MV-4-11 (cell line): ENCODE data around the gene COL9A3.
"Not testable (repeated sequence)": the region's sequence is repeated elsewhere in the genome, so short reads cannot be mapped to it uniquely, and the experiment has no call there.

ENCODE experiments used
- DNase-seq: peaks from one replicate; lab custom pipeline; 2025; lab: John Stamatoyannopoulos, UW

COL9A3 gene

DNA sequence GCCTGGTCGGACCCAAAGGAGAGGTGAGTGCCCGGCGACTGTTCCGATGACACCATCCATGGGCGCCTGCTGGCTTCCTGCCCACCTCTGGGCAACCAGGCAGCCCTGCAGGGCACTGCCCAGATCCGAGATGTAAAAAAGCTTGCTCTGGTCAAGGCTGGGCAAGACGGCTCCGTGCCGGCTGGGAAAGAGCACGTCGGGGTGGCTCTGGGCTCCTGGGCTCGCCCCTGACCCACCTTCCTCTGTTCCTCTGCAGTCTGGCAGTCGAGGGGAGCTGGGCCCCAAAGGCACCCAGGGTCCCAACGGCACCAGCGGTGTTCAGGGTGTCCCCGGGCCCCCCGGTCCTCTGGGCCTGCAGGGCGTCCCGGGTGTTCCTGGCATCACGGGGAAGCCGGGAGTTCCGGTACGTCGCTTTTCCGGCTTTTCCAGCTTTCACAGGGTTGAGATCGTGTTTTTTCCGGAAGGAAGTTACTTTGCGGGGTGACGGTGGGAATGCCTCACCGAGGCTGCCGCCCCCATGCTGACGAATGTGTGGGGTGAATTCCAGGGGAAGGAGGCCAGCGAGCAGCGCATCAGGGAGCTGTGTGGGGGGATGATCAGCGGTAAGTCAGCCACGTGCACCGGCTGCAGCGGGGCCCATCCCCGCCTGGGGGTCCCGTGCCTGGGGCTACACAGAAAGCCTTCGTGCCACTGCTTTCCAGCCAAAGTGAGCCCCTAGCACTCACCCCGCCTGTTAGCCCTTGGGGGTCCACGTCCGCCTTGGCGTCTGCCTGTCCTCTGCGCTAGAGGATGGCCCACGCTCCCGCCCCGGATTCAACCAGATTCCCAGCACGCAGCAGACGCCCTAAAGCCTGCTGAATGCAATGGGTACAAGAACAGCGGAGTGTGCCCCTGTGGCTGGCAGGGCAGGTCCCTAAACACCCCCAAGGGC lies 19.3 kb downstream of the COL9A3 start:
- DNase-seq = no peak

DNA sequence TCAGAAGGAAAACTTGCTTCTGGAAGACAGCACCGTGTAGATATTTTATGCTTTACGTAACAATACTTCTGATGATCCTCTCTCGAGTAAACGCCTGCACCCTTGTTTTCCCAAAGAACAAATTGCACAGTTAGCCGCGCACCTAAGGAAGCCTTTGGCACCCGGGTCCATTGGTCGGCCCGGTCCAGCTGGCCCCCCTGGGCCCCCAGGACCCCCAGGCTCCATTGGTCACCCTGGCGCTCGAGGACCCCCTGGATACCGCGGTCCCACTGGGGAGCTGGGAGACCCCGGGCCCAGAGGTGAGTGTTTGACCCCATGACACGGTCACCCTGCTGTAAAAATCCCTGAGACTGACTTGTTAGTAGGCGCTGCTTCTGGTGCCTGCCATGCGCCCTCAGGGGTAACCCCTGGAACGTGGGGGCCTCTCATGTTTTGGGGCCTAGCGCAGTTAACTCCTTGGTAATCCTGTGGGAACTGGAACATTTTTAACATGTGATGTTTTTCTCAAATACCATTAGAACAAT lies 20.2 kb downstream of the COL9A3 start:
- DNase-seq = no peak

DNA sequence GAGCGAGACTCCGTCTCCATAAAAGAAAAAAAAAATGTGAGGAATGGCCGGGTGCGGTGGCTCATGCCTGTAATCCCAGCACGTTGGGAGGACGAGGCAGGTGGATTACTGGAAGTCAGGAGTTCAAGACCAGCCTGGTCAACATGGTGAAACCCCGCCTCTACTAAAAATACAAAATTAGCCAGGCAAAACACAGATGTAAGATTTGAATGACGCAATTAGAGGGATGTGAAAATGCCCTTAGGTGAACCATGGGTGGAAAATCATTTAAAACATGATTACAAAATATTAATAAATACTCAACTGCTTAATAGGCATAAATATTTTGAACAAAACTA lies 20.9 kb downstream of the COL9A3 start:
- peak; percentile 84 for DNase-seq

DNA sequence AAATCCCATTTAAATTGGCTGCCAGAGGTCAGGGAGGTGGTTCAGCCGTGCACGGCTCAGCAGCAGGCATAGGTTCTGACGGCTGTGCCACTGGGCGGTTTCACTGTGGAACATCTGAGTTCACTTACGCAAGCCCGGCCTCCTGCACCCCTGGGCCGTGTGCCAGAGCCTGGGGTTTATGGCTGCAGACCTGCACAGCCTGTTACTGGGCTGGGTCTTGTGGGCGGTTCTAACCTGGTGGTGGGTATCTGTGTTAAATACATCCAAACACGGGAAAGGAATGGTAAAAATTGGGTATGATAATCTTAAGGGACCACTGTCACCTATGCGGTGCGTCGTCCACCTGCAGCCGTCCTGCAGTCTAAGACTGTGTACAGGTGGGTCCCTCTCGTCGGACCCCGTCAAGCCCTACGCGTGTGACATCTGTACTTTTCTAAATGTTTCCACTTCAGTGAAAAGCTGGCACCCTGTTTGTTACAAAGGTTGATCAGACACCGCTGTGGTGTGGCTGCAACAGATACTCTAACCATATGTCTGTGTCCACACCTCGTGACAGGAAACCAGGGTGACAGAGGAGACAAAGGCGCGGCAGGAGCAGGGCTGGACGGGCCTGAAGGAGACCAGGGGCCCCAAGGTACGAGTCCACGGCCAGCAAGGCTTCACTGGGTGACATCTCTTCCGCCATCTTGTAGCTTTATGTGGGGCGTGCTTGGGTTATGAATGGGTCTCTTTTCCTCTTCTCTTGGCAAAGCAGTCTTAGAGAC lies 21.5 kb downstream of the COL9A3 start:
- DNase-seq = peak; percentile 88

DNA sequence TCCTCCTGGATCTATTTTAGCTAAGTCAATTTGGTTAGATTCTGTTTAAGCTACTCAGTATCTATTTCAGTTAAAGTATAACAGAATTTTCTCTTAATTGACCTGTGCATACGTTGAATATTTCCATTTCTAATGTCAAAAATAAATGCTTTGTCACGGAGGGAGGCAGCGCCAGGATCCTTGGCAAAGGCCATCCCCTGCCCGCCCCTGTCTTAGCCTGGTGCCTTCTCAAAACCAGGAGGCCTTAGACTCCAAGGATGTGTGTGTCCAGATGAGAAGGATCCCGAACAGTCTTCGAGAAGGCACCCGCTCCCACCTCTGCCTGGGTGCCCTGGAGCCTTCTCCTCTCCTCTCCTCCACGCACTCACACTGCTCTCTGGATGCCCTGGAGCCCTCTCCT lies 22.4 kb downstream of the COL9A3 start:
- DNase-seq = no peak

DNA sequence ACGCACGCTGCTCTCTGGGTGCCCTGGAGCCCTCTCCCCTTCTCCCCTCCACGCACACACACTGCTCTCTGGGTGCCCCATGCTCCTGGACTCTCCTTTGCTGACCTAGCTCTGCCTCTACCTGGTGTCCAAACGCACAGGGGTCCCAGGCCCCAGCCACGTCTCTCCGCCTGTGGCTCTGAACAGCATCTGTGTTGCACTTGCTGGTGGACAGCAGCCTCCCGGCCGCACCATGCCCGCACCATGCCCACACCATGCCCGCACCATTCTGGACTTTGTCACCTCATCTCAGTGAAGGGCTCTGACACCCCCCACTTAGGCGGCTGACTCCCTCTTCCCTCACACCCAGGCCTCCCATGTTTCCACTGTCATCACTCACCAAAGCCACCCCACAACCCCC lies 23.0 kb downstream of the COL9A3 start:
- DNase-seq = no peak

DNA sequence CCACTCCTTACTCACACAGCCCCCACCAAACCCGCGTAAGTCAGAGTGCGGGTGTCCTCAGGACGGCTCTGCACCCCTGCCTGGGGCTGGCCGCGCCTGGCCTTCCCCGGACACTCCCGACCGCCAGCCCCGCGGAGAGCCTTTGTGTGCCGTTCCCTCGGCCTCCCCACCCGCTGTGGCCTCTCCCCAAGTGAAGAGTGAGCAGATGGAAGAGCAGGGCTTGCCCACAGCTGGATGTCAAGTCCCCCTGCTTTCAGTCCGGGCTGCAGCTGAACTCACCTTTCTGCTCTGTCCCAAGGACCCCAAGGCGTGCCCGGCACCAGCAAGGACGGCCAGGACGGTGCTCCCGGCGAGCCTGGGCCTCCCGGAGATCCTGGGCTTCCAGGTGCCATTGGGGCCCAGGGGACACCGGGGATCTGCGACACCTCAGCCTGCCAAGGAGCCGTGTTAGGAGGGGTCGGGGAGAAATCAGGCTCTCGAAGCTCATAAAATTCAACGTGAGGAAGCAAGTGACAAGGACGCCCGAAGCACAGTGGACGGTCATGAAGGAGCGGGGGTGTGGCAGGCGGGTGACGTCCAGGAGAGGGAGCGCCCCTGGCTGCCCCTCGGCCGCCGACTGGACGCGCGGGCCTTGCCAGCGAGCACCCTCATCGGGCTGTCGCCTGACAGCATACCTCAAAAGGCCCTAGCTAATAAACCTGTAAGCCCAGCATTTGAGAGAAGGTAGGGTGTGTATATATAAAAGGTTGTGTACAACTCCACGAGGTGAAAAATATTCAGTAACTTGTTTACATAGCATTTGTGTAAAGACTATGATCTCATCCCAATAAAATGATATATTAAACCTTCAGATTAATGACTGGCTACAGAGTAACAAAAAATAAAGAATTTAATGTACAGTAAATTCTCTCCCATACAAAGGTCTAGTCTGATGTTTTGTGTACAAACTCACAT lies 23.7 kb downstream of the COL9A3 start:
- DNase-seq = no peak

DNA sequence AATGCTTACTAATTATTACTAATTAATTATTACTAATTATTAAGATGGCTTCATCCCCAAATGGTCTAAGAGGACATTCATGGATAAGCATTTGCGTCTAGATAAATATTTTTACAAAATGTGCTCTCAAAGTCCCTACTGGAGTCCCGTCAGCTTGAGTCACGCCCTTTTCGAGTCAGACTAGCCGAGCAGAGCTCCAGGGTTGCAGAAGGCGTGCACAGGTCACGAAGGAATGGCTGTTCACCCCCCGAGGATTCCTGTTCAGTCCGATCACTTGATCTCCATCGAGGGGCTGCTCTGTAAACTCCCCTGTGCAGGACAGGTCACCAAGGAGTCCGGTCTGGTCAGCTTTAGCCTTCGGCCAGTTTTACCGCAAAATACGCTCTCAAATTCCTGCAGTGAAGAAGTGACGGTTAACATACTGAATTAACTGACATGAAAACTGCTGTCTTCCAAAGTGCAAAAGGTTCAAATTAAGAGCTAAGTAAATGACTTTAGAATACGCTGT lies 24.9 kb downstream of the COL9A3 start:
- no peak for DNase-seq

DNA sequence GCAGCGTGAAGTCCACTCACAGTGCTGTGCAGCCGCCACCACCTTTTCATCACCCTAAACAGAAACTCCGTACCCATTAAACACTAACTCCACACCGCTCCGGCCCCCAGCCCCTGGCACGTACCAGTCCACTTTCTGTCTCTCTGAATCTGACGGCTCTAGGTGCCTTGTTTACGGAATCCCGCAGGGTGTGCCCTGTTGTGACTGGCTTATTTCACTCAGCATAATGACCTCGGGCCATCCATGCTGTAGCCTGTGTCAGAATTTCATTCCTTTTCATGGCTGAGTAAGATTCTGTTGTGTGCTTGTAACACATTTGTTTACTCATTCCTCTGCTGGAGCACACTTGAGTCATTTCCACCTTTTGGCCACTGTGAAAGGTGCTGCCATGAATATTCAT lies 26.8 kb downstream of the COL9A3 start:
- no peak for DNase-seq

DNA sequence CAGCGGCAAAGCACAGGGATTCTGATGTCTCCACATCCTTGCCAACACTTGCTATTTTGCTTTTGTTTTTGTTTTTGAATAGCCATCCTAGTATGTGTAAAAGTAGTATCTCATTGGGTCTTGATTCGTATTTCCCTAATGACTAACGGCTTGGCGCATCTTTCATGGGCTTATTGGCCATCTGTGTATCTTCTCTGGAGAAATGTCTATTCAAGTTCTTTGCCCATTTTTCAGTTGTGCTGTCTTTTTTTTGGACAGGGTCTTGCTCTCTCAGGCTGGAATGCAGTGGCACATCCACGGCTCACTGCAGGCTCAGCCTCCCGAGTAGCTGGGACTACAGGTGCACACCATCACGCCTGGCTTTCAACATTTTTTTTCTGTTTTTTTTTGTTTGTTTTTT lies 27.3 kb downstream of the COL9A3 start:
- DNase-seq = no peak

DNA sequence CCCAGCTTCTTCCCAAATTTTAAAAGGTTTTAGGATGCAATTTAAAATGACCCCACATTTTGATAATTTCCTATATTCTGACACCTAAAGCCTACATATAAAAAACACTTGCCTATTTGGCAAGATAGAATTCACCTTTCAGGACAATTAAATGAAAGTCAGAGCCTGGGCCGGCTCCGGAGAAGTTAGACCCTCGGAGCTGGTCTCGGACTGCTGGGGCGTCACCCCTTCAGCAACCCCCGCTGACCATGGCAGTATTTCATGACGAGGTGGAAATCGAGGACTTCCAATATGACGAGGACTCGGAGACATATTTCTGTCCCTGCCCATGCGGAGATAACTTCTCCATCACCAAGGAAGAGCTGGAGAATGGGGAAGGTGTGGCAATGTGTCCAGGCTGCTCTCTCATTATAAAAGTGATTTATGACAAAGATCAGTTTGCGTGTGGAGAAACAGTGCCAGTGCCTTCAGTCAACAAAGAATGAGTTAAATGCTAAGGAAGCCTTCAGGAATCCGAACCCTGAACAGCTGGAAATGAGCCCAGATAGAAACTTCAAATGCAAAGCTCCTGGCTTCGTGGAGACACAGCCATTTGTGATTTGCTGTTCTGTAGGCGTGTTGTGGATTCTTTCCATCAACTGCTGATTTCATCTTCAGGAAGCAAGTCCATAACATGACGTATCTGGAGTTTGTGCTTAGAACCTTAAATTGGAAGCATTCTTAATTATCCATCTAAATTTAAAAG lies 28.7 kb downstream of the COL9A3 start:
- no peak for DNase-seq

DNA sequence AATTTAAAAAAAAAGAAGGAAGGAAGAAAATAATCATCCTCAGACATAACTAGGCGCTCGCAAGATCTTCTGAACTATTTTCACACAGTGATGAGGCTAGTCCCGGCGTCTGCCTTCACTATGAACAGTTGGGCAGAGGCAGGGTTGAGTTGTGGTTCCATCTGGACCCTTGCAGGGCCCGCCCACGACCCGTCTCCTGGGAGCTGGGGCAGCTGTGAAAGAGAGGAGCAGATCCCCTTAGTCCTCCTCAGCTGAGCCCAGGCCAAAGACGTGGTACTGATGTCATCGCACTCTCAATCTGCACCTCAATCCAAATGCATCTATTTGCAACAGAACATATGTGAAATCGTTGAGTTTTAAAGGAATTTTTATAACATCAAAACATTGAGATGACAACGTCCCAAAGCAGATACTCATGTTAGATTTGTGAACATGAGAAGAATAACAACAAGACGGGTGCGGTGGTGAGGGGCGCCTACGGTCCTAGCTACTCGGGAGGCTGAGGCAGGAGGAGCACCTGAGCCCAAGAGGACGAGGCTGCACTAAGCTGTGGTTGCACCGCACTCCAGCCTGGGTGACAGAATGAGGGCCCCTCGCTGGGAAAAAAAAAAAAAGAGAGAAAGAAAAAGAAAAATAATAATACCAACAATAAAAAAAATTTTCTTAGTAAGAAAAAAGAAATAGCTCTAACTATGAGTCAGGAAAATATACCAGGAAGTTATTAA lies 29.5 kb downstream of the COL9A3 start:
- DNase-seq = no peak

DNA sequence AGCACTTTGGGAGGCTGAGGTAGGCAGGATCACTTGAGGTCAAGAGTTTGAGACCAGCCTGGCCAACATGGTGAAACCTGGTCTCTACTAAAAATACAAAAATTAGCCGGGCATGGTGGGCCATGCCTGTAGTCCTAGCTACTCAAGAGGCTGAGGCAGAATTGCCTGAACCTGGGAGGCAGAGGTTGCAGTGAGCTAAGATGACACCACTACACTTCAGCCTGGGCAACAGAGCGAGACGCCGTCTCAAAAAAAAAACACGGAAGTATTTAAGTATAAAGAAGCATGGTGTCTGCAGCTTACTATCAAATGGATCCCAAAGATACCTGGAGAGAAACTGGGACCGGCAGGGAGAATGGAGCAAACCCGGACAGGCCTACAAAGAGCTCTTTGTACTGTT lies 32.1 kb downstream of the COL9A3 start:
- DNase-seq = not testable (repeated sequence)

DNA sequence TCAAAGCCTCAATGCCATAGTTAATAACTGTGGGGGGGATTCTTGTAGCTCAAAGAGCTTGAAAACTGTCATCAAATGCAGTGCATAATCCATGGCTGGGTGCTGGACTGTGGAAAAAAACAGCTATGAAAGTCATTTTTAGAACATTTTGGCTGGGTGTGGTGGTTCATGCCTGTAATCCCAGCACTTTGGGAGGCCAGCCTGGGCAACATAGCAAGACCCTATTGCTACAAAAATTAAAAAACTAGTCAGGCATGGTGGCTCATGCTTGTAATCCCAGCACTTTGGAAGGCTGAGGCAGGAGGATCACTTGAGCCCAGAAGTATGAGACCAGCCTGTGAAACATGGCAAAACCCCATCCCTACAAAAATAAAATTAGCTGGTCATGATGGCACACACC lies 32.6 kb downstream of the COL9A3 start:
- no peak for DNase-seq

DNA sequence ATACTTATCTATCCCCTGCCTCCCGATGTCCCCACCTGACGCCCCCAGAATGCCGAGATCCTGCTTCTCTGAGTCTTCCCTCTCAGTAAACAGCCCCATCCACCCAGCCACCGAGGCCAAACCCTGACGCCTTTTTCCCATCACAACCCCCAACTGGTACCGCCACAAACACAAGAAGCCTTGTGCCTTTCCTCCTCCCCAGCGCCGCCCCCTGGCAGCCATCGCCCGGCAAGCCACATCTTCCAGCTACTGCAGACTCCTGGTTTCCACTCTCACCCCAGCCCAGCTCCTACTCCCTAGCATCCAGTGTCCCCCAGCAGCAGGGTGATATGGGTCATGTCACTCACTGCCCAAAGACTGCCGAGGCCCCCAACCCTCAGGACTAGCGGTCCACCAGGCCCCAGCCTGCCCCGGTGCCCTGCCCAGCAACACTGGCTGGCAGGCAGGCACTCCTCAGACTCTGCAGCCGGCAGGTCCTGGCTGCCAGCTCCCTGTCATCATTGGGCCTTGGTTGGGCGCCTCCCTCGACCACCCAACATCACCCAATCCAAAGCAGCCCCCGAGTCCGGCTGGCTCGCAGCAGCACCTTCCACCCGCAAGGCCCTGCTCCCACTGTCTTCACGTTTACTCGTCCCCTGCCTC lies 33.6 kb downstream of the COL9A3 start:
- no peak for DNase-seq

DNA sequence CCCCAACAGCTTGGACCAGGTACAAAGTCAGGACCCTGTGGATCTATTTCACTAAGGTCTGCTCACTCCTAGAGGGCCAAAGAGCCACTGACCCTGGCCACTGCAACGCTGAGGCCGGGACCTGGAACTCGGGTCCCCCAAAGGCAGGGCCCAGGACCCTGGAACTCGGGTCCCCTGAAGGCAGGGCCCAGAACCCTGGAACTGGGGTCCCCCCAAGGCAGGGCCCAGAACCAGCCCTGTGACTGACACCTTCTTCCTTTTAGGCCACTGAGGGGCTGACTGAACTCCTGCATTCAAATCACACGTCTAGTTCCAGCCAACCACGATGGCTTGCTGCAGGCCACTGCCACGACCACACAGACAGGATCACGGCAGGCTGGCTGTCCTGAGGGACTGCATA lies 35.3 kb downstream of the COL9A3 start:
- no peak for DNase-seq

DNA sequence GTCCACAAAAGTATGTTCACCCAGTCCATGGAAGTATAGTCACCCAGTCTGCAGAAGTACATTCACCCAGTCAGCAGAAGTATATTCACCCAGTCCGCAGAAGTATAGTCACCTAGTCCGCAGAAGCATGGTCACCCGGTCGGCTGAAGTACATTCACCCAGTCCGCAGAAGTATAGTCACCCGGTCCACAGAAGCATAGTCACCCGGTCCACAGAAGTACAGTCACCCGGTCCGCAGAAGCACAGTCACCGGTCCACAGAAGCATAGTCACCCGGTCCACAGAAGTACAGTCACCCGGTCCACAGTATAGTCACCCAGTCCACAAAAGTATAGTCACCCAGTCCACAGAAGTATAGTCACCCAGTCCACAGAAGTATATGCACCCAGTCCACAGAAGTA lies 36.0 kb downstream of the COL9A3 start:
- DNase-seq = no peak

DNA sequence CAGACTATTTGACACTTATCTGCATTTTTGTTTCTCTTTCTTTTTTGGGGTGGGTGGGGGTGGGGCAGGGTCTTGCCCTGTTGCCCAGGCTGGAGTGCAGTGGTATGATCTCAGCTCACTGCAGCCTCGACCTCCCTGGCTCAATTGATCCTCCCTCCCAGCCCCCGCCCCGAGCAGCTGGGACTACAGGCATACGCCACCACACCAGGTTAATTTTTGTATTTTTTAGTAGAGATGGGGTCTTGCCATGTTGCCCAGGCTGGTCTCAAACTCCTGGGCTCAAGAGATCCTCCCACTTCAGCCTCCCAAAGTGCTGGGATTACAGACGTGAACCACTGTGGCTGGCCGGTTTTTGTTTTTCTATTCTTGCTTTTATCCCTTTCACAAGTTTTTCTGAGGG lies 36.5 kb downstream of the COL9A3 start:
- not testable (repeated sequence) for DNase-seq

DNA sequence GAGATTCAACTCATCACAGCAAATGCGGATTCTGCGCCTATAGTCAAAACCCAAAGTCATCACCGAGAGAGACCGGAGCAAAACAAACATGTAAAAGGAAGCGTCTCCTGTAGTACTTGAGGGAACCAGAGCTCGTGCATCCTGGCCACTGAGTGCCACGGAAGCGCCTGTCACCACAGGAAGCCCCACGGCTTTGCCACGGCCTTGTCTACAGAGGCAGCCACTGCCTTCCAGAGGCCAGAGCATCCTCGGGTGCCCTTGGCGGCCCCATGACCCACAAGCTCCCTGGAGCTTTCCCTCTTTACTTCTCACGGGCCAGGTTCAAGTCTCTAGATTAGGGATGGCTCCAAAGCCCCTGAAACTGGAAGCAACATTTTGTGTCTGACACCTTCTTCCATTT lies 37.3 kb downstream of the COL9A3 start:
- no peak for DNase-seq

DNA sequence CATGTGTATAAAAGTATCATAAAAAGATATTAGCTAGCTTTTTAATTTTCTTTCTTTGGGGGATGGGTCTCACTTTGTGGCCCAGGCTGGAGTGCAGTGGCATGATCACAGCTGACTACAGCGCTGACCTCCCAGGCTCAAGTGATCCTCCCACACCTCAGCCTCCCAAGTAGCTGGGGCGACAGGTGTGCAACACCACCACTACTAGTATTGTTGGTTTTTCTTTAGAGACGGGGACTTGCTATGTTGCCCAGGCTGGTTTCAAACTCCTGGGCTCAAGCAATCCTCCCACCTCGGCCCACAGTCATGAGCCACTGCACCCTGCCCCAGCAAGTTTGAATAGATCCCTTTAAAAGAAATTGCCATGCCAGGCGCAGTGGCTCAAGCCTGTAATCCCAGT lies 38.3 kb downstream of the COL9A3 start:
- DNase-seq = no peak
